HG02981 (cell line): ENCODE data around the gene MYO9B.
"Not testable (repeated sequence)": the region's sequence is repeated elsewhere in the genome, so short reads cannot be mapped to it uniquely, and the experiment has no call there.

Experiments used
- ATAC-seq: cut with Tn5 transposase; IDR thresholded peaks from one replicate; pipeline ENCODE4 v1.9.1; 2021; ENCODE audit warnings: mild to moderate bottlenecking, moderate library complexity; ENCODE audit not compliant: unreplicated experiment

Gene MYO9B

GRCh38 chr19:17138052-17138846 lies 62.7 kb downstream of the MYO9B start:
- ATAC-seq = not testable (repeated sequence)

GRCh38 chr19:17138937-17139598 lies 63.5 kb downstream of the MYO9B start:
- ATAC-seq = no peak

- ATAC-seq = not testable (repeated sequence)
Observed at GRCh38 chr19:17144771-17145170, 69.2 kb downstream of the MYO9B start.

- ATAC-seq = no peak
Observed at GRCh38 chr19:17145546-17146497, 70.2 kb downstream of the MYO9B start.

GRCh38 chr19:17148130-17148529 lies 72.6 kb downstream of the MYO9B start:
- no peak for ATAC-seq

GRCh38 chr19:17149393-17150135 lies 74.0 kb downstream of the MYO9B start:
- ATAC-seq = no peak

- ATAC-seq = no peak
Observed at GRCh38 chr19:17153996-17154395, 78.4 kb downstream of the MYO9B start.

GRCh38 chr19:17155251-17155650 lies 79.7 kb downstream of the MYO9B start:
- no peak for ATAC-seq

- no peak for ATAC-seq
Observed at GRCh38 chr19:17156296-17156946, 80.8 kb downstream of the MYO9B start.

- ATAC-seq = no peak
Observed at GRCh38 chr19:17156947-17157302, 81.3 kb downstream of the MYO9B start.

- ATAC-seq = no peak
Observed at GRCh38 chr19:17158584-17158983, 83.0 kb downstream of the MYO9B start.

GRCh38 chr19:17159466-17160393 lies 84.2 kb downstream of the MYO9B start:
- ATAC-seq = no peak

GRCh38 chr19:17160908-17161307 lies 85.3 kb downstream of the MYO9B start:
- ATAC-seq = no peak

- ATAC-seq = not testable (repeated sequence)
Observed at GRCh38 chr19:17162131-17162530, 86.6 kb downstream of the MYO9B start.

- no peak for ATAC-seq
Observed at GRCh38 chr19:17162580-17162979, 87.0 kb downstream of the MYO9B start.

GRCh38 chr19:17163652-17164051 lies 88.1 kb downstream of the MYO9B start:
- no peak for ATAC-seq

GRCh38 chr19:17164639-17165038 lies 89.1 kb downstream of the MYO9B start:
- ATAC-seq = no peak

GRCh38 chr19:17165715-17166114 lies 90.1 kb downstream of the MYO9B start:
- no peak for ATAC-seq
